Stomach smooth muscle (tissue), 2 donors: ENCODE data around the gene SCN2B.
"Not testable (repeated sequence)": the region's sequence is repeated elsewhere in the genome, so short reads cannot be mapped to it uniquely, and the experiment has no call there.

Experiments
- H3K27ac ChIP-seq: one replicate; pipeline ENCODE4 v1.7.0; 2013; ENCODE audit warnings: mild to moderate bottlenecking, low read length, inconsistent platforms
- H3K27me3 ChIP-seq, 2 donors: one replicate each; pipeline ENCODE4 v1.7.0; 2013; ENCODE audit warnings: low read length in 2 of 2; ENCODE audit not compliant: insufficient read depth in 2 of 2, control insufficient read depth in 1 of 2
- H3K36me3 ChIP-seq, 2 donors: one replicate each; pipeline ENCODE4 v1.7.0; 2013; ENCODE audit warnings: low read length in 2 of 2; ENCODE audit not compliant: control insufficient read depth in 2 of 2, insufficient read depth in 2 of 2
- H3K4me1 ChIP-seq: one replicate; pipeline ENCODE4 v1.7.0; 2013; ENCODE audit warnings: low read length; ENCODE audit not compliant: control insufficient read depth, insufficient read depth
- H3K4me3 ChIP-seq, 2 donors: one replicate each; pipeline ENCODE4 v1.7.0; 2013; ENCODE audit warnings: low read length in 2 of 2
- H3K9ac ChIP-seq, 2 donors: one replicate each; pipeline ENCODE4 v1.7.0; 2013; ENCODE audit warnings: low read length in 2 of 2, mild to moderate bottlenecking in 1 of 2
- H3K9me3 ChIP-seq, 2 donors: one replicate each; pipeline ENCODE4 v1.7.0; 2013; ENCODE audit warnings: low read length in 2 of 2; ENCODE audit not compliant: control insufficient read depth in 2 of 2
- donor health status: healthy.
- donor health status: Pancreatic carcinoma.

SCN2B gene

DNA sequence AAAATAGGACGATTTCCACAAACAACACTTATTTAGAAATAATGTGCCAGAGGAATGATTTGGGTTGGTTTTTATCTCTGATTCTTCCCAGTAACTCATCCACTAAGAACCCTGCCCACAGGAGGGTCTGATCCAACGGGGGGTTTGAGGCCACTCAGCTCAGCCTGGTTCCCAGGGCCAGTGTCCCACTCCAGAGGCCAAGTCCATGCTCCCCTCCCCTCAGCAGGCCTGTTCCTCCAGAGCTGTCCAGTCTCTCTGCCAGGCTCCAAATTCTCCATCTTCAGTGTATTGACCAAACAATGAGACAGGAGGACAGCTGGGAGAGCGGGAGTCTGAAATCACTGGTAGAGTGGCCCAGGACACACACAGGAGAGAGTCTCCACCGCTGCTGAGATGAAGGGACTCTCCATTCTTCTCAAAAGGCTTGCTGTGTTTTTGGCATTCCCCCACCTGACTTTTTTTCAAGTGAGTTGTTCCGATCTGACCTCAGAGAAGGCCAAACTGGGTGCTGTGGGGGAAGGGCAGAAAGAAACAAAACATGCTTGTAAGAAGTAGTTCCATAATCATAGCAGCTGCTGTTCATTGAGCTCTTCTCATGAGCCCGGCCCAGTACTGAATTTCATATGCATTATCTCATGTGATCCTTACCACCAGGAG is 17.6 kb upstream of the SCN2B start:
- no peaks in the 10 kb centered on the region for H3K9me3 ChIP-seq
- H3K9ac ChIP-seq, result no peak overlapping the region
- no peak overlapping the region for H3K27ac ChIP-seq
- no peaks in the 10 kb centered on the region for H3K36me3 ChIP-seq
- no peaks in the 10 kb centered on the region for H3K27me3 ChIP-seq
- H3K4me1 ChIP-seq, result peaks cover 20% of the 10 kb centered on the region
- H3K4me3 ChIP-seq, result no peak overlapping the region

DNA sequence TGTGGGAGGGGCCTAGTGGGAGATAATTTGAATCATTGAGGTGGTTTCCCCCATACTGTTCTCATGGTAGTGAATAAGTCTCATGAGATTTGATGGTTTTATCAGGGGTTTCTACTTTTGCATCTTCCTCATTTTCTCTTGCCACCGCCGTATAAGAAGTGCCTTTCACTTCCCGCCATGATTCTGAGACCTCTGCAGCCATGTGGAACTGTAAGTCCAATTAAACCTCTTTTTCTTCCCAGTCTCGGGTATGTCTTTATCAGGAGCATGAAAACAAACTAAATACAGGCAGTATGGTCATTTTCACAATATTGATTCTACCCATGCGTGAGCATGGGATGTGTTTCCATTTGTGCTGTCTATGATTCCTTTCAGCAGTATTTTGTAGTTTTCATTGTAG is 16.4 kb upstream of the SCN2B start:
- H3K4me3 ChIP-seq, H3K27ac ChIP-seq, H3K9ac ChIP-seq, H3K36me3 ChIP-seq, H3K27me3 ChIP-seq, H3K9me3 ChIP-seq: not testable (repeated sequence)
- H3K4me1 ChIP-seq, result peaks cover 17% of the 10 kb centered on the region

DNA sequence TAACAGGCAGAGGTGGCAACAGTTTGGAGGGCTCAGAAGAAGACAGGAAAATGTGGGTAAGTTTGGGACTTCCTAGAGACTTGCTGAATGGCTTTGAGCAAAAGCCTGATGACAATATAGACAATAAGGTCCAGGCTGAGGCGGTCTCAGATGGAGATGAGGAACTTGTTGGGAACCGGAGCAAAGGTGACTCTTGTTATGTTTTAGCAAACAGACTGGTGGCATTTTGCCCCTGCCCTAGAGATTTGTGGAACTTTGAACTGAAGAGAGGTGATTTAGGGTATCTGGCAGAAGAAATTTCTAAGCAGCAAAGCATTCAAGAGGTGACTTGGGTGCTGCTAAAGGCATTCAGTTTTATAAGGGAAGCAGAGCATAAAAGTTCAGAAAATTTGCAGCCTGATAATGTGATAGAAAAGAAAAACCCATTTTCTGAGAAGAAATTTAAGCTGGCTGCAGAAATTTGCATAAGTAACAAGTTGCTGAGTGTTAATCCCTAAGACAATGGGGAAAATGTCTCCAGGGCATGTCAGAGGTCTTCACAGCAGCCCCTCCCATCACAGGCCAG is 14.6 kb upstream of the SCN2B start:
- H3K4me3 ChIP-seq, H3K9me3 ChIP-seq, H3K27me3 ChIP-seq, H3K9ac ChIP-seq, H3K27ac ChIP-seq, H3K36me3 ChIP-seq: not testable (repeated sequence)
- H3K4me1 ChIP-seq, result peaks cover 17% of the 10 kb centered on the region

DNA sequence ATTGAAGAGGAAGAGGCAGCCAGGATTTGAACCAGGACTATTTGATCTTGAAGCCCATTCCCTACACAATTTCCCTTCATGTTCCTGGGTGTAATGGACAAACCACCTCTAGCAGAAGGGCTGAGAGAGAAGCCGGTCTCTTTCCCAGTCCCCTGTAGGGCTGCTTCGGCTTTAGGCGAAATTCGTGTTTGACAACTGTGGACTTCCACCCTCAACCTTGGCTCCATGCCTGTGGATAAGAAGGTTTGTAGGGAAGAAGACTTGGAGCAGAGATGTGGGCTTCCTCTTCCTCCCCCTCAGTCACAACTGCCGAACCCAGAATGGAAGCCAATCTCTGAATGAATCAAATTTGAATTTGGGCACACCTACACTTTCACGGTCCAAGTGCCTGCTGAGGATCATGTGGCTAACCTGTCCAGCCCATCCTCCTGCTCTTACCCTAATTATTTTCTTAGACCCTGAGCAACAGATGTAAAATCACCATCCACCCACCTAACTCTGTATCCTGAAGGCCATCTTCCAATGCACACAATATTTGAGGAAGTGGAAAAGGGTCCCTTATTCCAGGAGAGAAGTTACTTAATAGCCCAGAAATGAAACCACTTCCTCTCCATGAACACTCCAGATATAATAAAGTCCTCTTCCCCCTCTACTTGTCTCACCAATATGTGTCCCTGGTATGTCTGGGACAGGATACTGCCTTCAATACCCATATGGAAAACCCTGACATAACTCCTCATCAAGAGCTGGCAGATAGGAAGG is 10.1 kb upstream of the SCN2B start:
- Histone ChIP-seq H3K27me3 (peaks cover 0 to 2% of the 10 kb centered on the region in 2 donors), H3K27ac (no peak overlapping the region), H3K9me3 (no peaks in the 10 kb centered on the region), H3K36me3 (no peaks in the 10 kb centered on the region), H3K4me3 (no peak overlapping the region), H3K4me1 (no peaks in the 10 kb centered on the region), H3K9ac (no peak overlapping the region)

DNA sequence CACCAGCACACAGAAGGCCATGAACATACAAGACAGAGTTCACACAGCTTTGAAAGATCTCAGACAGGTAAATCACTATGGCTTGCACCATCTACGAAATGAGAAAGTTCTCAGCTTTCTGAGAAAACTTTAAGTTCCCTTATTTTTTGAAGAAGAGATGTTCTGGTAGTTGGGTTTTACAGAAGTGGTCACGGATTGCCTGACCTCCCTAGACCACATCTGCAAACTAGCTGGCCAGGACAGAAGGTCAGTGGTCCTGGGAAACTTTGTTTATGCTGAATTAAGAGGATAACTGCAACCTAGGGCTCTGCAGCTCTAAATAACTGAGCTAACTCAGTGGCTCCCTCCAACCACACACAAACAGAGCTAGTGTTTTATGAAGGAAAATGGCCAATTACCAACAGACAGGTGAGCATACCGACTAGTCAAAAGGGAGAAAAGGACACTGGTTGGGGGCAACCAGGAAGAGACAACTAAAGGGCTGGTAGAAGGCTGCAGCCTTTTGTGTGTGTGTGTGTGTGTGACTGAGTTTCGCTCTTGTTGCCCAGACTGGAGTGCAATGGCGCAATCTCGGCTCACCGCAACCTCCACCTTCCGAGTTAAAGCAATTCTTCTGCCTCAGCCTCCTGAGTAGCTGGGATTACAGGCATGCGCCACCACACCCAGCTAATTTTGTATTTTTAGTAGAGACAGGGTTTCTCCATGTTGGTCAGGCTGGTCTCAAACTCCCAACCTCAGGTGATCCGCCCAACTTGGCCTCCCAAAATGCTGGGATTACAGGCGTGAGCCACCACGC is 8.5 kb upstream of the SCN2B start:
- H3K27me3 ChIP-seq, result peaks cover 0 to 2% of the 10 kb centered on the region in 2 donors
- no peak overlapping the region for H3K9ac ChIP-seq
- H3K4me1 ChIP-seq, result peaks cover 5% of the 10 kb centered on the region
- no peaks in the 10 kb centered on the region for H3K36me3 ChIP-seq
- H3K9me3 ChIP-seq, result no peaks in the 10 kb centered on the region
- H3K4me3 ChIP-seq, result no peak overlapping the region
- H3K27ac ChIP-seq, result no peak overlapping the region

DNA sequence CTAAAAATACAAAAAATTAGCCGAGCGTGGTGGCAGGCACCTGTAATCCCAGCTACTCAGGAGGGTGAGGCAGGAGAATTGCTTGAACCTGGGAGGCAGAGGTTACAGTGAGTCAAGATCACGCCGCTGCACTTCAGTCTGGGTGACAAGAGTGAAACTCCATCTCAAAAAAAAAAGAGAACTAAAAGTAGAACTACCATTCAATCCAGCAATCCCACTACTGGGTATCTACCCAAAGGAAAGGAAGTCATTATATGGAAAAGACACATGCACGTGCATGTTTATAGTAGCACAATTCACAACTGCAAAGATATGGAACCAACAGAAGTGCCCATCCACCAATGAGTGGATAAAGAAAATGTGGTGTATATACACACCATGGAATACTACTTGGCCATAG is 7.3 kb upstream of the SCN2B start:
- not testable (repeated sequence) for H3K36me3 ChIP-seq, H3K27ac ChIP-seq, H3K4me3 ChIP-seq, H3K4me1 ChIP-seq, H3K9me3 ChIP-seq, H3K9ac ChIP-seq, H3K27me3 ChIP-seq

DNA sequence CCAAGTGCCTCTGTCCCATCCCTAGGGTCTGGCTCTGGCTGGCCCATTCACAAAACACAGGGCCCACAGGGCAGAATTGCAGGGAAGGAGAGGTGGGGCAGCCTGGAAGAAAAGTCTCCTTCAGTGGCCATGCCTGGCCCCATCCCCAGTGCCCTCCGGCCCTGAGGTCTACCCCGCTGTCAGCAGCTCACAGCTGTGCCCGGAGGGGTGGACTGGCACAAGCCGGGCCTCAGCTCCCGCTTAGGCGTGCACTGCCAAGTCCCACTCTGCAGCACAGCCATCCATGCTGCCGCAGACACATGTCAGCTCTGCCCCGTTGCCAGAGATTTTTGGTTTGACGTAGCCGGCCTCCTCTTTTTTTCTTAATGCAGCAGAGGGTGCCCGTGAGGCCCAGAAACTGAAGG is 3.9 kb upstream of the SCN2B start:
- Histone ChIP-seq H3K4me1 (peaks cover 16% of the 10 kb centered on the region), H3K36me3 (no peaks in the 10 kb centered on the region), H3K9me3 (no peaks in the 10 kb centered on the region), H3K4me3 (peak overlapping the region; percentile 15 to 65), H3K9ac (peak overlapping the region; percentile 60 to 62), H3K27me3 (no peaks in the 10 kb centered on the region), H3K27ac (no peak overlapping the region)

DNA sequence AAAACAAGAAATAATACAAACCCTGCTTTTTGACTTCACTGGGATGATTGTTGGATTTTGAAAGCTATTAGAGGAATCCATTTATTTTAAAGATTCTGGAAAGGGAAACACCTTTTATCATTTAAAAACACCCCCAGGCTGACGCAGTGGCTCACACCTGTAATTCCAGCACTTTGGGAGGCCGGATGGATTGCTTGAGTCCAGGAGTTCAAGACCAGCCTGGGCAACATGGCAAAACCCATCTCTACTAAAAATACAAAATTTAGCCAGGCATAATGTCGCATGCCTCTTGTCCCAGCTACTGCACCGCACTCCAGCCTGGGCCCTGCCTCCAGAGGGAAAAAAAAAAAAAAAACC is 317 bp upstream of the SCN2B start:
- no peaks in the 10 kb centered on the region for H3K9me3 ChIP-seq
- no peak overlapping the region for H3K4me3 ChIP-seq
- H3K36me3 ChIP-seq, result no peaks in the 10 kb centered on the region
- H3K9ac ChIP-seq, result no peak overlapping the region
- no peaks in the 10 kb centered on the region for H3K27me3 ChIP-seq
- H3K4me1 ChIP-seq, result peaks cover 25% of the 10 kb centered on the region
- no peak overlapping the region for H3K27ac ChIP-seq

DNA sequence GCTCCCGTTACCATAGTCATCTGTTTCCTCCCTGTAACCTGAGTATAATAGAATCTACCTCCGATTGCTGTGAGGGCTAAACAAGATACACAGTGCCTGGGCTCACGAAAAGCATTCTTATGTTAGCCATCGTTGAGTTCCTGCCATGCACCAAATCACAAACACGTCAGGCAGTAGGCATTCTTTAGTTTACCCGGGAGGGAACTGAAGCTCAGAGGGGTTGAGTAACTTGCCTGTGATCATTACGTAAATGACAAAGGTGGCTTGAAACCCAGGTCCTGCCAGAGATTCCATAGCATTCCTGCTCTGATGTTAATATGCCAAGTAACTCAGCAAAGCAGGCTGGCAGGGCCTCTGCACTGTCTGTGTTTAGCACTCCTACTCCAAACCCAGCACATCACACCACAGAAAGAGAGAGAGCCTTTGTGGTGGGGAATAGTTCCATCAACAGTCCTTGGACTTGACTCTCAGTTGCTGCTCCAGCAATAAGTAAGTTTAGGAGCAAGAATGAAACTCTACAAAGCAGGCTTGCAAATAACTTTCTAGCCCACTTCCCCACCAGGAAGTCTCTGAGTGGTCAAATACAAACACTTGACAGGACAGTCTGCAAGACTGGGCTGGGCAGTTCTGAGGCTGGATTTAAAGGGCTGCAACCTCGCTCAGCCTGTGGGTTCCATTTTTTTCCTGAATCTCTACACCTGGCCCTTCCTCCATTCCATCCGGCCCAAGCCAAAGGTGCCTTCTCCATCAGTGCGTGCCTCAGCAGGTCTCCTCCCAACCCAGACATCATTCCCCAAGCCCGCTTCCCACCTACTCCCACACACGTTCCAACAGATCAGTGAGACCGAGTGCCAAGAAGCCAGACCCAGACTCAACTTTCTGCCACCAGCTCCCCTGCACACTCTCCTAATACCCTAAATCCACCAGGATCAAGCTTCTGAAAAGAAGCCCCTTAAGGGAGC is 1.1 kb downstream of the SCN2B start:
- peaks cover 0 to 4% of the 10 kb centered on the region in 2 donors for H3K27me3 ChIP-seq
- H3K9me3 ChIP-seq, result no peaks in the 10 kb centered on the region
- peak overlapping the region; percentile 61 to 76 for H3K4me3 ChIP-seq
- H3K27ac ChIP-seq, result no peak overlapping the region
- H3K9ac ChIP-seq, result no peak overlapping the region
- no peaks in the 10 kb centered on the region for H3K36me3 ChIP-seq
- H3K4me1 ChIP-seq, result peaks cover 33% of the 10 kb centered on the region

DNA sequence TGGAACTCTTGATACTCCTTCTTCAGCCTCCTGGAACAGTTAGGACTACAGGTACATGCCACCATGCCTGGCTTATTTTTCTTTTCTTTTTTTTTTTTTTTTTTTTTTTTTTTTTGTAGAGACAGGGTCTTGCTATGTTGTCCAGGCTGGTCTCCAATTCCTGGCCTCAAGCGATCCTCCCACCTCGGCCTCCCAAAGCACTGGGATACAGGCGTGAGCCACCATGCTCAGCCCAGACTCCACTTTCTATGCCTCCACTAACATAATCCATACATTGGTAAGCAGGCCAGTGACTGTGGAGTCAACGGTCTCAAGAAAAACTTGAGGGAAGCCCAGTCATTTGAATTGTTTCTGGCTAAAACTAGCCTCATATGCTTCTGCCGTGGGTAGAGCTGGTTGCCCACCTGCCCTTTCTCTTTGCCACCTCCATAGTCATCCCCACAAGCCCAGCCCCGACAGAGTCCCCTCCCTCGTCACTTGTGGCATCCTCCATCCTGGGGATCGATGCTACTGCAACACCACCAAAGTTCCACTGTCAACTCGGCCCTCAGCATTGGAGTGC is 2.4 kb downstream of the SCN2B start:
- Histone ChIP-seq H3K9me3 (no peaks in the 10 kb centered on the region), H3K4me1 (peaks cover 33% of the 10 kb centered on the region), H3K27me3 (peaks cover 0 to 4% of the 10 kb centered on the region in 2 donors), H3K27ac (no peak overlapping the region), H3K36me3 (no peaks in the 10 kb centered on the region), H3K4me3 (no peak overlapping the region), H3K9ac (no peak overlapping the region)
